ENCODE measurements around the gene TTLL3. TPM values are rescaled to one million over a fixed set of nuclear protein-coding genes. Genes with fewer than 3 reads are reported as not detected.
"Not testable (repeated sequence)": the region's sequence is repeated elsewhere in the genome, so short reads cannot be mapped to it uniquely, and the experiment has no call there.

The TTLL3 gene
- polyA plus RNA-seq, 1 donor = 37.3 TPM

GRCh38 chr3:9872067-9872466 lies 62.0 kb downstream of the TTLL3 start:
- DNase-seq = not testable (repeated sequence)

GRCh38 chr3:9875448-9875847 lies 65.4 kb downstream of the TTLL3 start:
- no peak for DNase-seq

DNA sequence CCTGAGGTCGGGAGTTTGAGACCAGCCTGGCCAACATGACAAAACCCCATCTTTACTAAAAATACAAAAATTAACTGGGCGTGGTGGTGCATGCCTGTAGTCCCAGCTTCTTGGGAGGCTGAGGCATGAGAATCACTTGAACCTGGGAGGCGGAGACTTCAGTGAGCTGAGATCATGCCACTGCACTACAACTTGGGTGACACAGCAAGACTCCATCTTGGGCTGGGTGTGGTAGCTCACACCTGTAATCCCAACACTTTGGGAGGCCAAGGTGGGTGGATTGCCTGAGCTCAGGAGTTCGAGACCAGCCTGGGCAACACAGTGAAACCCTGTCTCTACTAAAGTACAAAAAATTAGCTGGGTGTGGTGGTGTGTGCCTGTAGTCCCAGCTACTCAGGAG lies 66.2 kb downstream of the TTLL3 start:
- not testable (repeated sequence) for DNase-seq

DNA sequence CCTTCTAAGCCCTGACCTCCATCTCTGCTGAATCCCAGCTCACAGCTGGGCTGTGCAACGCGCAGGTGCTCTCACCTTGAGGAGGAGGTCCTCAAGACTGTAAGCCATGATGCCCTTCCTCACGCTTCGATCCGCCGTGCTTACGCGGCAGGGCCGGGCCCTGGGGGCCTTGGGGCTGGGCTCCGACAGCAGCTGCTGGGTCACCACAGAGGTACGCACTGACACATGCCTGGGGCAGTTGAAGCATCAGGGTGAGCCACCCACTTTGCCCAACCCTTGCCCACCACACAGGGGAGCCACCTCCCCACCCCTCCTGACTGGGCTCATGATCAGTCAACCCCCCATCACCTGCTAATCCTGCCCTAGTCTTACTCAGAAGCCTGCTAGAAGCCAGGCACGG lies 66.9 kb downstream of the TTLL3 start:
- no peak for DNase-seq

DNA sequence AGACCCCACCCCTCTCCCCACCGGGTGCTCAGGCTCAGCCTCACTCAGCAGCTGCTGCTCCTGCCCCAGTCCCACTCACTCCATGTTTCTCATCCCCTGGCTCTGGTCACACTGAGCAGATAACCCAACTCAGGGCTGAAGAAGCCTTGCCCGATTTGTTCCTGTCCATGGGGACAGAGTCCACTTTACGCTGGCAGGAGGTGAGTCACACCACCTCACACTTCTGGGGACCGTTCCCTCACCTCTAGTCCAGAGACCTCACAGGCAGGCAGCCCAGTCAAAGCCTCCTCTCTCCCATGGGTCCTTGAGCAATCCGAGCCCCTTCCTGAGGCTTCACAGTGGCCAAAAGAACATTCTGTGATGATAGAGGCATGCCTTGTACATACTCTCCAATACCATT lies 68.6 kb downstream of the TTLL3 start:
- DNase-seq = no peak

DNA sequence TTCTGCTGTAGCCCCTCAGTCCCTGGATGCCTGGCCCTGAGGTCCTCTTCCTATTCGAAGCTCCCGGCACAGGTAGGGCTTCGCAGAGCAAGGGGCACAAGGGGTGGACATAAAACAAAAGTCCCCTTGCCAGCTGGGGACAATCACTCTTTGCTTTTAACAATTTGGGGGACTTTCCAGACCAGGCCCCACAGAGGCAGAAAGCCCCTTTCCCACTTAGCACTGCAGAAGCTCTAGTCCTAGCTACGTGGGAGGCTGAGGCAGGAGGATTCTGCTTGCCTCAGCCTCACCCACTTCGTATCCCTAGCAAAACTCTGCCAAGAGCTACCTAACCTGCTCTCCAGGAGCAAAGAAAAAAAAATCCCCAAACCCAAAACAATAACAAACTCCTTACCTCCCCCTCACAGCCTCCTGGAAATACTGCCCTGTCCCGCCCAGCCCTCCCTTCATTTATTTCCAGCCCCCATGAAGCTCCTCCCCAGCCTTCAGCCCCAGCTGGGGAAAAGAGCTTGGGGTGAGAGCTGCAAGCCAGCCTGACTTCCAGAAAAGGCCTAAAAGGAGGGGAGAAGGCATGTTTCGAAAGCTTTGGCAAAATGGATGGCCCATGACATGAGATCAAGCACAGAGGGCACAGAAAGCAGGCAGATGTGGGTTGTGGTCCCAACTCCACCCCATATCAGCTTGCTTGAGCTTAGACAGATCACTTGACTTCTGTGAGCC lies 69.9 kb downstream of the TTLL3 start, which contains the start of gene CIDEC:
TSS of gene CIDEC (minus strand) at position 424 of the 720 bp plus-strand sequence. CDS start 1,767 bp downstream, outside the sequence.
- no peak for DNase-seq

- no peak for DNase-seq
These were observed 71.4 kb downstream of the TTLL3 start for GRCh38 chr3:9881441-9881840.

GRCh38 chr3:9883706-9884554 lies 73.9 kb downstream of the TTLL3 start:
- DNase-seq = no peak

DNA sequence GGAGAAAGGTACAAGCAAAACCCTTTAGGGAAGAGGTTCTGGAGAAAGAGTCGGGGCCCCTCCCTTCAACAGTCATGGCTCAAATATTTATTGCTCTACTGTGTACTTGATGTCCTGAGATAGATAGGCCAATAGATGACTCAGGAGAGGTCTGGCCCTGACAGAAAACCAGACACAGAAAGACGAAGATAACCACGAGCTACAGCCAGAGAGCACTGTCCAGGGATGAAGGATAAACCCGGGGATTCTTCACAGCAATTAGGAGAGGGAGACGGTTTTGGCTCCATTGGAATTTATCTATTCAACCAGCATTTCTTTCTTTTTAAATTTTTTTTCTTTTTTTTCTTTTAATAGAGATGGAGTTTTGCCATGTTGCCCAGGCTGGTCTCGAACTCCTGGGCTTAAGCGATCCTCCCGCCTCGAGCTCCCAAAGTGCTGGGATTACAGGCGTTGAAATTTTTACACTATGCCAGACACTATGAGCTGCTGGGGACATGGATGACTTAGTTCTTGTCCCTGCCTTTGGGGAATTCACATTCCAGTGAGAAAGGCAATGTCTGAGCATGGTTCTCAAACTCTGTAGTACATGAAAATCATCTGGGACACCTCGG lies 74.6 kb downstream of the TTLL3 start:
- no peak for DNase-seq

Other genes with a start within 250 kb of the TTLL3 start
- gene MTMR14, start 160.8 kb upstream of the TTLL3 start, polyA plus RNA-seq (ENCODE audit: insufficient read length) = 22.3 TPM
- gene CPNE9, start 106.4 kb upstream of the TTLL3 start, polyA plus RNA-seq (ENCODE audit: insufficient read length) = not detected
- gene BRPF1, start 78.5 kb upstream of the TTLL3 start, polyA plus RNA-seq (ENCODE audit: insufficient read length) = 13.3 TPM
- gene OGG1, start 60.3 kb upstream of the TTLL3 start, polyA plus RNA-seq (ENCODE audit: insufficient read length) = 33.1 TPM
- 17.4 TPM for gene CAMK1, start 40.3 kb upstream of the TTLL3 start, polyA plus RNA-seq (ENCODE audit: insufficient read length)
- gene TADA3, start 17.8 kb upstream of the TTLL3 start, polyA plus RNA-seq (ENCODE audit: insufficient read length) = 68.8 TPM
- 73.9 TPM for gene ARPC4, start 17.2 kb upstream of the TTLL3 start, polyA plus RNA-seq (ENCODE audit: insufficient read length)
- 31.2 TPM for gene RPUSD3, start 33.7 kb downstream of the TTLL3 start, polyA plus RNA-seq (ENCODE audit: insufficient read length)
- 2.7 TPM for gene CIDEC, start 70.0 kb downstream of the TTLL3 start, polyA plus RNA-seq (ENCODE audit: insufficient read length)
- 31.6 TPM for gene JAGN1, start 80.3 kb downstream of the TTLL3 start, polyA plus RNA-seq (ENCODE audit: insufficient read length)
- gene IL17RE, start 92.6 kb downstream of the TTLL3 start, polyA plus RNA-seq (ENCODE audit: insufficient read length) = 3.1 TPM
- gene IL17RC, start 106.8 kb downstream of the TTLL3 start, polyA plus RNA-seq (ENCODE audit: insufficient read length) = 16.8 TPM
- 40.3 TPM for gene CRELD1, start 123.6 kb downstream of the TTLL3 start, polyA plus RNA-seq (ENCODE audit: insufficient read length)
- gene PRRT3, start 142.1 kb downstream of the TTLL3 start, polyA plus RNA-seq (ENCODE audit: insufficient read length) = 2.0 TPM
- gene EMC3, start 176.6 kb downstream of the TTLL3 start, polyA plus RNA-seq (ENCODE audit: insufficient read length) = 36.2 TPM
- 6.4 TPM for gene FANCD2, start 216.2 kb downstream of the TTLL3 start, polyA plus RNA-seq (ENCODE audit: insufficient read length)